NCI-H2227 (cell line): Measurements from ENCODE around the gene SPATA32.
"Not testable (repeated sequence)": the region's sequence is repeated elsewhere in the genome, so short reads cannot be mapped to it uniquely, and the experiment has no call there.

ENCODE experiments used
- DNase-seq: peaks from one replicate; lab custom pipeline; 2025; ENCODE audit not compliant: unreplicated experiment; lab: John Stamatoyannopoulos, UW

SPATA32 gene

GRCh38 chr17:45261577-45262515, at the start of gene SPATA32:
Gene SPATA32 (minus strand): TSS chr17:45262094. CDS start chr17:45262016, 78 bp downstream.
- DNase-seq: peak; percentile 78

- DNase-seq: no peak
Measured at GRCh38 chr17:45311401-45311759, 49.5 kb upstream of the SPATA32 start.

- no peak for DNase-seq
Measured at GRCh38 chr17:45310380-45311324, 48.8 kb upstream of the SPATA32 start.

- DNase-seq: no peak
Measured at GRCh38 chr17:45309400-45309799, 47.5 kb upstream of the SPATA32 start.

GRCh38 chr17:45308840-45309239, 46.9 kb upstream of the SPATA32 start:
- DNase-seq: no peak

- DNase-seq: no peak
Measured at GRCh38 chr17:45308016-45308365, 46.1 kb upstream of the SPATA32 start.

- DNase-seq: no peak
Measured at GRCh38 chr17:45307290-45308015, 45.6 kb upstream of the SPATA32 start.

GRCh38 chr17:45306623-45307022, 44.7 kb upstream of the SPATA32 start:
- no peak for DNase-seq

- no peak for DNase-seq
Measured at GRCh38 chr17:45306094-45306493, 44.2 kb upstream of the SPATA32 start.

GRCh38 chr17:45305530-45306087, 43.7 kb upstream of the SPATA32 start:
- no peak for DNase-seq

GRCh38 chr17:45302649-45303173, 40.8 kb upstream of the SPATA32 start:
- DNase-seq: no peak

- DNase-seq: not testable (repeated sequence)
Measured at GRCh38 chr17:45302220-45302619, 40.3 kb upstream of the SPATA32 start.

GRCh38 chr17:45301674-45302073, 39.8 kb upstream of the SPATA32 start:
- DNase-seq: no peak

- DNase-seq: no peak
Measured at GRCh38 chr17:45300060-45300751, 38.3 kb upstream of the SPATA32 start.

GRCh38 chr17:45299361-45299760, 37.5 kb upstream of the SPATA32 start:
- DNase-seq: no peak

- no peak for DNase-seq
Measured at GRCh38 chr17:45298546-45299285, 36.8 kb upstream of the SPATA32 start.

- no peak for DNase-seq
Measured at GRCh38 chr17:45296833-45297124, 34.9 kb upstream of the SPATA32 start.

- no peak for DNase-seq
Measured at GRCh38 chr17:45296003-45296832, 34.3 kb upstream of the SPATA32 start.

- no peak for DNase-seq
Measured at GRCh38 chr17:45294506-45294905, 32.6 kb upstream of the SPATA32 start.
